Cardiac fibroblast (primary cell): Measurements from ENCODE around the gene CEACAM8.
A peak's percentile ranks its signal among the peaks of the same experiment; 100 is the strongest.

Experiments
- DNase-seq, 2 donors: peaks; one replicate each; pipeline versions ENCODE4 v3.0.0 to v3.0.0-alpha.2; 2010; ENCODE audit warnings: low read depth in 2 of 2
- H3K4me3 ChIP-seq, 2 donors: replicated peaks in 1 of 2; 1 replicate in 1 of 2; 2 replicates in 1 of 2; pipeline ENCODE4 v1.5.1; 2011; ENCODE audit warnings: low read depth in 2 of 2, low read length in 2 of 2, mild to moderate bottlenecking in 2 of 2, moderate library complexity in 1 of 2
- TF ChIP-seq, protein P1 (sequence below): IDR thresholded peaks from one replicate; pipeline ENCODE4 v1.5.1; 2011; ENCODE audit warnings: low read depth, mild to moderate bottlenecking, low read length, inconsistent platforms

CEACAM8 gene

GRCh38 chr19:42596391-42597072 lies 1.8 kb upstream of the CEACAM8 start:
- no peak overlapping the region for H3K4me3 ChIP-seq
- DNase-seq = peak; percentile 16 to 20
- TF ChIP-seq, protein P1, sequence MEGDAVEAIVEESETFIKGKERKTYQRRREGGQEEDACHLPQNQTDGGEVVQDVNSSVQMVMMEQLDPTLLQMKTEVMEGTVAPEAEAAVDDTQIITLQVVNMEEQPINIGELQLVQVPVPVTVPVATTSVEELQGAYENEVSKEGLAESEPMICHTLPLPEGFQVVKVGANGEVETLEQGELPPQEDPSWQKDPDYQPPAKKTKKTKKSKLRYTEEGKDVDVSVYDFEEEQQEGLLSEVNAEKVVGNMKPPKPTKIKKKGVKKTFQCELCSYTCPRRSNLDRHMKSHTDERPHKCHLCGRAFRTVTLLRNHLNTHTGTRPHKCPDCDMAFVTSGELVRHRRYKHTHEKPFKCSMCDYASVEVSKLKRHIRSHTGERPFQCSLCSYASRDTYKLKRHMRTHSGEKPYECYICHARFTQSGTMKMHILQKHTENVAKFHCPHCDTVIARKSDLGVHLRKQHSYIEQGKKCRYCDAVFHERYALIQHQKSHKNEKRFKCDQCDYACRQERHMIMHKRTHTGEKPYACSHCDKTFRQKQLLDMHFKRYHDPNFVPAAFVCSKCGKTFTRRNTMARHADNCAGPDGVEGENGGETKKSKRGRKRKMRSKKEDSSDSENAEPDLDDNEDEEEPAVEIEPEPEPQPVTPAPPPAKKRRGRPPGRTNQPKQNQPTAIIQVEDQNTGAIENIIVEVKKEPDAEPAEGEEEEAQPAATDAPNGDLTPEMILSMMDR = peak; percentile 96

GRCh38 chr19:42595550-42596172 lies 937 bp upstream of the CEACAM8 start:
- DNase-seq = no peak
- H3K4me3 ChIP-seq = no peak overlapping the region

GRCh38 chr19:42589792-42590191 lies 4.9 kb downstream of the CEACAM8 start:
- no peak for DNase-seq
- H3K4me3 ChIP-seq = no peak overlapping the region
- TF ChIP-seq, protein P1 = no peak

More at GRCh38 chr19:42595550-42596172, 937 bp upstream of the CEACAM8 start:
- TF ChIP-seq, protein P1 = no peak

- no peak overlapping the region for H3K4me3 ChIP-seq
- TF ChIP-seq, protein P1 = no peak
- no peak for DNase-seq
These were observed 10.3 kb downstream of the CEACAM8 start for GRCh38 chr19:42584466-42584865.

- TF ChIP-seq, protein P1 = no peak
- DNase-seq = no peak
- no peak overlapping the region for H3K4me3 ChIP-seq
These were observed 17.7 kb downstream of the CEACAM8 start for GRCh38 chr19:42577016-42577415.

DNA sequence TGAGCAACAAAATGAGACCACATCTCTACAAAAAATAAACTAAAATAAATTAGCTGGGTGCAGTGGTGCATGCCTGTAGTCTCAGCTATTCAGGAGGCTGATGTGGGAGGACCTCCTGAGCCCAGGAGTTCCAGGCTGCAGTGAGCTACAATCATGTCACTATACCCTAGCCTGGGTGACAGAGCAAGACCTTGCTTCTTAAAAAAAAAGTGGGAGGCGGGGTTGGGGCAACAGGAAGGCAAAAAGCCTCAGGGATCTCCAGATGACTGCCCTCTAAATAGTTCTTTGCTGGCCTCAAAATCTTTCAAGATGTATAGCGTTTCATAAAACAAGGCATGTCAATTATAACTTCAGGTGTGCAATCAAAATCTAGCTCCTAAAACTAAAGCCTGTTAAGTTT lies 18.5 kb downstream of the CEACAM8 start:
- no peak overlapping the region for H3K4me3 ChIP-seq
- TF ChIP-seq, protein P1 = no peak
- no peak for DNase-seq
